Skeletal muscle cell (primary cell): ENCODE results near the gene SH3PXD2A.
A peak's percentile ranks its signal among the peaks of the same experiment; 100 is the strongest.

ENCODE experiments used
- DNase-seq: peaks from one replicate; pipeline ENCODE4 v3.0.0-alpha.2; 2010; ENCODE audit warnings: low read depth
- H3K4me3 ChIP-seq: 2 replicates; pipeline ENCODE4 v1.5.1; 2011; ENCODE audit warnings: low read depth, mild to moderate bottlenecking, control low read depth, low read length, moderate library complexity

Gene SH3PXD2A

GRCh38 chr10:103626178-103626577 lies 229.2 kb downstream of the SH3PXD2A start:
- no peak overlapping the region for H3K4me3 ChIP-seq
- DNase-seq = no peak

GRCh38 chr10:103622935-103623574 lies 232.3 kb downstream of the SH3PXD2A start:
- H3K4me3 ChIP-seq = no peak overlapping the region
- no peak for DNase-seq

GRCh38 chr10:103622286-103622685 lies 233.1 kb downstream of the SH3PXD2A start:
- H3K4me3 ChIP-seq = no peak overlapping the region
- no peak for DNase-seq

GRCh38 chr10:103621783-103622125 lies 233.6 kb downstream of the SH3PXD2A start:
- H3K4me3 ChIP-seq = no peak overlapping the region
- no peak for DNase-seq

GRCh38 chr10:103620891-103621782 lies 234.2 kb downstream of the SH3PXD2A start:
- no peak for DNase-seq
- no peak overlapping the region for H3K4me3 ChIP-seq

GRCh38 chr10:103620352-103620740 lies 235.0 kb downstream of the SH3PXD2A start:
- no peak overlapping the region for H3K4me3 ChIP-seq
- no peak for DNase-seq

- no peak overlapping the region for H3K4me3 ChIP-seq
- DNase-seq = no peak
Observed at GRCh38 chr10:103619424-103620351, 235.7 kb downstream of the SH3PXD2A start.

- DNase-seq = peak; percentile 20
- no peak overlapping the region for H3K4me3 ChIP-seq
Observed at GRCh38 chr10:103618575-103619423, 236.6 kb downstream of the SH3PXD2A start.

GRCh38 chr10:103617602-103618385 lies 237.6 kb downstream of the SH3PXD2A start:
- H3K4me3 ChIP-seq = no peak overlapping the region

GRCh38 chr10:103616705-103617601 lies 238.4 kb downstream of the SH3PXD2A start:
- H3K4me3 ChIP-seq = no peak overlapping the region
- peak; percentile 93 for DNase-seq

More at GRCh38 chr10:103617602-103618385, 237.6 kb downstream of the SH3PXD2A start:
- no peak for DNase-seq

- no peak overlapping the region for H3K4me3 ChIP-seq
- DNase-seq = no peak
Observed at GRCh38 chr10:103614306-103615158, 240.8 kb downstream of the SH3PXD2A start.

GRCh38 chr10:103613616-103614015 lies 241.8 kb downstream of the SH3PXD2A start:
- no peak overlapping the region for H3K4me3 ChIP-seq
- DNase-seq = no peak

GRCh38 chr10:103612462-103613365 lies 242.7 kb downstream of the SH3PXD2A start:
- DNase-seq = peak; percentile 45
- no peak overlapping the region for H3K4me3 ChIP-seq

GRCh38 chr10:103610921-103611511 lies 244.4 kb downstream of the SH3PXD2A start:
- no peak overlapping the region for H3K4me3 ChIP-seq

GRCh38 chr10:103610083-103610472 lies 245.3 kb downstream of the SH3PXD2A start:
- DNase-seq = no peak
- no peak overlapping the region for H3K4me3 ChIP-seq

More at GRCh38 chr10:103610921-103611511, 244.4 kb downstream of the SH3PXD2A start:
- no peak for DNase-seq
